ENCODE measurements around the gene PLTP.

DNA sequence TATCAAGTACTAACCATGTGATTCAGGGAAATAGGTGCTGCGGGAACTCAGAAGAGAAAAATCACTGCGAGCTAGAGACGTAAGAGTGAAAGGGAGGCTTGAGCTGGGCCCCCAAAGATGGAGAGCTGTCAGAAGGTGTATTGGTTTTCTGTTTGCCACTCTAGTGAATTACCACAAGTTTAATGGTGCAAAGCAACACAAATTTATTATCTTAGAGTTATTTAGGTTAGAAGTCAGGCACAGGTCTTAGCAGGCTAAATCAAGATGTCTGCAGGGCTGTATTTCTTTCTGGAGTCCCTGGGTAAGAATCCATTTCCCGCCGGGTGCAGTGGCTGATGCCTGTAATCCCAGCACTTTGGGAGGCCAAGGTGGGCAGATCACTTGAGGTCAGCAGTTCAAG, 52.0 kb downstream of the PLTP start:
- TF ChIP-seq YY1 (IDR thresholded peaks at IDR 0.05; ENCODE audit: low read depth): no peak
- TF ChIP-seq TAF1 (IDR thresholded peaks at IDR 0.05; ENCODE audit: low read depth): no peak
- TF ChIP-seq, protein P1, sequence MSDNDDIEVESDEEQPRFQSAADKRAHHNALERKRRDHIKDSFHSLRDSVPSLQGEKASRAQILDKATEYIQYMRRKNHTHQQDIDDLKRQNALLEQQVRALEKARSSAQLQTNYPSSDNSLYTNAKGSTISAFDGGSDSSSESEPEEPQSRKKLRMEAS (IDR thresholded peaks at IDR 0.05): no peak
- TF ChIP-seq EP300 (IDR thresholded peaks at IDR 0.05; ENCODE audit: borderline replicate concordance): no peak
- no peak for TF ChIP-seq TEAD4 (IDR thresholded peaks at IDR 0.05)
- TF ChIP-seq CREB1 (IDR thresholded peaks at IDR 0.05; ENCODE audit: low read depth): no peak
